ENCODE results near the gene HTR2C. TPM values are rescaled to one million over a fixed set of nuclear protein-coding genes. Genes with fewer than 3 reads are reported as not detected.
A peak's percentile ranks its signal among the peaks of the same experiment; 100 is the strongest.
"Not testable (repeated sequence)": the region's sequence is repeated elsewhere in the genome, so short reads cannot be mapped to it uniquely, and the experiment has no call there.

The HTR2C gene
- under 1 TPM in 1 of 10 donors, not detected in 9; 0.11 TPM for polyA plus RNA-seq (ENCODE audit: insufficient read length in 10 of 10)
- long read RNA-seq, donor 1, result 0 reads
- long read RNA-seq, donor 2, result 0 reads
- long read RNA-seq, donor 3, result 0 reads
- long read RNA-seq, donor 4, result 0 reads
- long read RNA-seq, donor 5, result 0 reads
- long read RNA-seq, donor 6, result 0 reads
- long read RNA-seq, donor 7, result 0 reads
- long read RNA-seq, donor 8, result 0 reads
- long read RNA-seq, donor 9, result 0 reads

GRCh38 chrX:114583646-114584374 lies at the start of gene HTR2C:
HTR2C (plus strand) TSS chrX:114584086; CDS start chrX:114726937, 142,851 bp downstream.
- peak in 1 of 3 donors; percentile 38 for DNase-seq

- DNase-seq, result peak in 1 of 3 donors; percentile 10
These were observed 3.5 kb upstream of the HTR2C start for GRCh38 chrX:114580336-114580735.

GRCh38 chrX:114581528-114582263 lies 2.2 kb upstream of the HTR2C start:
- peak in 1 of 3 donors; percentile 31 for DNase-seq

GRCh38 chrX:114582264-114582632 lies 1.6 kb upstream of the HTR2C start:
- no peak for DNase-seq

- no peak for DNase-seq
These were observed 1.0 kb upstream of the HTR2C start for GRCh38 chrX:114582698-114583395.

- DNase-seq, result peak in 1 of 3 donors; percentile 40
These were observed 573 bp downstream of the HTR2C start for GRCh38 chrX:114584375-114584943.

GRCh38 chrX:114584983-114585842 lies 1.3 kb downstream of the HTR2C start:
- DNase-seq, result peak in 1 of 3 donors; percentile 10

GRCh38 chrX:114591121-114591520 lies 7.2 kb downstream of the HTR2C start:
- DNase-seq, result no peak

- no peak for DNase-seq
These were observed 15.4 kb downstream of the HTR2C start for GRCh38 chrX:114599305-114599704.

GRCh38 chrX:114599911-114600310 lies 16.0 kb downstream of the HTR2C start:
- DNase-seq, result no peak

- not testable (repeated sequence) for DNase-seq
These were observed 22.7 kb downstream of the HTR2C start for GRCh38 chrX:114606619-114607018.

- peak; percentile 8 to 24 (median 17) for DNase-seq
These were observed 27.2 kb downstream of the HTR2C start for GRCh38 chrX:114611018-114611619.

GRCh38 chrX:114615765-114616164 lies 31.9 kb downstream of the HTR2C start:
- no peak for DNase-seq

GRCh38 chrX:114619874-114620273 lies 36.0 kb downstream of the HTR2C start:
- DNase-seq, result peak in 1 of 3 donors; percentile 0

- DNase-seq, result peak in 1 of 3 donors; percentile 9
These were observed 42.4 kb downstream of the HTR2C start for GRCh38 chrX:114626323-114626722.

- DNase-seq, result no peak
These were observed 52.1 kb downstream of the HTR2C start for GRCh38 chrX:114635986-114636385.

GRCh38 chrX:114650351-114650750 lies 66.5 kb downstream of the HTR2C start:
- DNase-seq, result no peak

- DNase-seq, result peak; percentile 4 to 64 (median 6)
These were observed 91.5 kb downstream of the HTR2C start for GRCh38 chrX:114675365-114675764.

- not testable (repeated sequence) for DNase-seq
These were observed 116.6 kb downstream of the HTR2C start for GRCh38 chrX:114700533-114700932.

GRCh38 chrX:114709406-114709805 lies 125.5 kb downstream of the HTR2C start:
- DNase-seq, result peak in 2 of 3 donors; percentile 4 to 22

Data from muscle of back (tissue), 13 donors.